CD14-positive monocyte (primary cell): ENCODE data around the gene AGXT. TPM values are rescaled to one million over a fixed set of nuclear protein-coding genes. Genes with fewer than 3 reads are reported as not detected.

ENCODE experiments used
- DNase-seq, 3 donors: peaks; one replicate each; pipeline ENCODE4 v3.0.0-alpha.2; 2011 to 2022
- H2AFZ ChIP-seq: 2 replicates; pipeline ENCODE4 v1.6.0; 2012; ENCODE audit warnings: mild to moderate bottlenecking, low read depth, low read length, inconsistent platforms; ENCODE audit not compliant: insufficient read depth, poor library complexity, severe bottlenecking
- H3K27ac ChIP-seq, 2 donors: 1 replicate in 1 of 2; 2 replicates in 1 of 2; pipeline ENCODE4 v1.5.1; 2012 to 2013; ENCODE audit warnings: low read length in 2 of 2, control low read depth in 1 of 2, inconsistent platforms in 1 of 2, low read depth in 1 of 2, mild to moderate bottlenecking in 1 of 2
- H3K27me3 ChIP-seq, 2 donors: one replicate each; pipeline versions ENCODE4 v1.6.0 to v1.6.1; 2011 to 2013; ENCODE audit warnings: low read length in 2 of 2; ENCODE audit not compliant: control insufficient read depth in 2 of 2, insufficient read depth in 2 of 2
- H3K36me3 ChIP-seq, 2 donors: replicated peaks in 1 of 2; 1 replicate in 1 of 2; 2 replicates in 1 of 2; pipeline versions ENCODE4 v1.5.1 to v1.6.1; 2012 to 2013; ENCODE audit warnings: low read length in 2 of 2, control low read depth in 1 of 2, inconsistent platforms in 1 of 2, mild to moderate bottlenecking in 1 of 2; ENCODE audit not compliant: insufficient read depth in 2 of 2, control insufficient read depth in 1 of 2
- H3K4me1 ChIP-seq, 2 donors: 1 replicate in 1 of 2; 2 replicates in 1 of 2; pipeline versions ENCODE4 v1.5.1 to v1.6.1; 2012 to 2013; ENCODE audit warnings: low read length in 2 of 2, control low read depth in 1 of 2, inconsistent platforms in 1 of 2, mild to moderate bottlenecking in 1 of 2, moderate library complexity in 1 of 2; ENCODE audit not compliant: insufficient read depth in 2 of 2, control insufficient read depth in 1 of 2
- H3K4me2 ChIP-seq: replicated peaks from 2 replicates; pipeline ENCODE3; 2012; ENCODE audit warnings: low read length, moderate library complexity, mild to moderate bottlenecking; ENCODE audit not compliant: poor library complexity, severe bottlenecking; ENCODE audit errors: extremely low read depth
- H3K4me3 ChIP-seq, 3 experiments: fragments of 200-600 bp in 1 of 3; sonication (generic) in 1 of 3; replicated peaks in 1 of 3; 1 replicate in 2 of 3; 2 replicates in 1 of 3; pipeline ENCODE4 v1.5.1; 2011 to 2013; ENCODE audit warnings: low read length in 3 of 3, mild to moderate bottlenecking in 3 of 3, control low read depth in 2 of 3, low read depth in 2 of 3, inconsistent platforms in 1 of 3, moderate library complexity in 1 of 3
- H3K79me2 ChIP-seq: 2 replicates; pipeline ENCODE4 v1.6.0; 2012; ENCODE audit warnings: mild to moderate bottlenecking, control low read depth, inconsistent platforms, low read length, moderate library complexity; ENCODE audit not compliant: insufficient read depth
- H3K9ac ChIP-seq: 2 replicates; pipeline ENCODE4 v1.6.0; 2017; ENCODE audit warnings: low read length, mild to moderate bottlenecking; ENCODE audit not compliant: insufficient read depth, poor library complexity, severe bottlenecking
- H3K9me3 ChIP-seq, 2 donors: replicated peaks in 1 of 2; 1 replicate in 1 of 2; 2 replicates in 1 of 2; pipeline versions ENCODE4 v1.5.1 to v1.6.1; 2012 to 2013; ENCODE audit warnings: low read length in 2 of 2, control low read depth in 1 of 2; ENCODE audit not compliant: control insufficient read depth in 1 of 2, insufficient read depth in 1 of 2
- H4K20me1 ChIP-seq: 2 replicates; pipeline ENCODE4 v1.6.0; 2012; ENCODE audit warnings: mild to moderate bottlenecking, low read length, control low read depth, moderate library complexity; ENCODE audit not compliant: insufficient read depth
- H3K27ac Mint-ChIP-seq, 7 donors: one replicate each; pipeline ENCODE4 v1.8.0; 2020; ENCODE audit warnings: mild to moderate bottlenecking in 7 of 7, mixed read lengths in 7 of 7, moderate library complexity in 6 of 7, inconsistent platforms in 2 of 7
- H3K27me3 Mint-ChIP-seq, 3 donors: one replicate each; pipeline ENCODE4 v1.8.0; 2021 to 2022; ENCODE audit warnings: low read depth in 3 of 3, mild to moderate bottlenecking in 3 of 3, mixed read lengths in 3 of 3, moderate library complexity in 3 of 3, inconsistent platforms in 1 of 3
- H3K36me3 Mint-ChIP-seq, 2 donors: one replicate each; pipeline ENCODE4 v1.8.0; 2020; ENCODE audit warnings: mixed read lengths in 2 of 2, inconsistent platforms in 1 of 2, mild to moderate bottlenecking in 1 of 2
- H3K4me1 Mint-ChIP-seq: one replicate; pipeline ENCODE4 v1.8.0; 2020; ENCODE audit warnings: mild to moderate bottlenecking, mixed read lengths
- H3K4me3 Mint-ChIP-seq, 2 donors: one replicate each; pipeline ENCODE4 v1.8.0; 2020; ENCODE audit warnings: mild to moderate bottlenecking in 2 of 2, mixed read lengths in 2 of 2, moderate library complexity in 1 of 2
- H3K9me3 Mint-ChIP-seq, 7 donors: one replicate each; pipeline ENCODE4 v1.8.0; 2020 to 2022; ENCODE audit warnings: mixed read lengths in 7 of 7, mild to moderate bottlenecking in 6 of 7, moderate library complexity in 6 of 7, inconsistent platforms in 2 of 7
- CTCF ChIP-seq: fragments of 200-600 bp; IDR thresholded peaks from one replicate; pipeline ENCODE4 v1.8.0; 2022; ENCODE audit warnings: antibody characterized with exemption, mild to moderate bottlenecking
- WGBS: methylation state at CpG from one replicate; pipeline ENCODE4 v1.1.5; 2013; ENCODE audit warnings: missing lambda C conversion rate; ENCODE audit not compliant: insufficient coverage; 5-methylcytosine and 5-hydroxymethylcytosine counted together
- intact Hi-C, 2 donors: fragments of 100-400 bp; cut with micrococcal nuclease; formaldehyde crosslinking; loops; one replicate each; pipeline versions ENCODE4 v1.15.0 to v1.15.1; 2023
- polyA plus RNA-seq, 3 donors: library from polyadenylated mRNA; depleted of rRNA in 1 of 3; unstranded in 2 of 3; stranded (reverse) in 1 of 3; fragments of 300-500 nt in 2 of 3; fragments of >200 nt in 1 of 3; fragmentation: Illumina TruSeq in 2 of 3; gene quantifications; 1 replicate in 2 of 3; 2 replicates in 1 of 3; pipeline ENCODE4 v1.2.3, GENCODE V29; 2012 to 2021

The AGXT gene
- polyA plus RNA-seq, 3 donors: not detected

DNA sequence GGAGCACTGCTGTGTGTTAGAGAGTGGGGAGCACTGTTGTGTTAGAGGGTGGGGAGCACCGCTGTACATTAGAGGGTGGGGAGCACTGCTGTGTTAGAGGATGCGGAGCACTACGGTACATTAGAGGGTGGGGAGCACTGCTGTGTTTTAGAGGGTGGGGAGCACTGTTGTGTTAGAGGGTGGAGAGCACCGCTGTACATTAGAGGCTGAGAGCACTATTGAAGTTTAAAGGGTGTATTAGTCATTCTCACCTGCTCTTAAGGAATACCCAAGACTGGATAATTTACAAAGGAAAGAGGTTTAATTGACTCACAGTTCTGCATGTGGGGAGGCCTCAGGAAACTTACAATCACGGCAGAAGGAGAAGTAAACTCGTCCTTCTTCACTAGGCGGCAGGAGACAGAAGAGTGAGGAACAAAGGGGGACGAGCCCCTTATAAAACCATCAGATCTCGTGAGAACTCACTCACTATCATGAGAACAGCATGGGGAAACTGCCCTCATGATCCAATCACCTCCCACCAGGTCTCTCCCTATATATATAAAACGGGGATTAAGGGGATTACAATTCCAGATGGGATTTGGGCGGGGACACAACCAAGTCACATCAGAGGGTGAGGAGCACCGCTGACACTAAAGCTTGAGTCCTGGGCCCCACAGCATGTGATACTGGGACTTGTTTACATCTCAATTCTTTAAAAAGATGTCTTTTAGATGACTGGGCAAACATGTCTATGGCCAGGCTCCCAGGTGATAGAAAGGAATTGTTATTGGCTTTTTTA is 19.5 kb upstream of the AGXT start:
- Histone ChIP-seq H3K4me1 (no peaks in the 10 kb centered on the region), H3K4me2 (no peak overlapping the region), H3K27me3 (no peaks in the 10 kb centered on the region), H2AFZ (no peak overlapping the region), H3K9me3 (peaks cover 1 to 23% of the 10 kb centered on the region in 2 donors), H3K36me3 (no peaks in the 10 kb centered on the region), H3K27ac (no peak overlapping the region), H3K4me3 (no peak overlapping the region), H3K9ac (no peak overlapping the region), H3K79me2 (no peaks in the 10 kb centered on the region), H4K20me1 (no peaks in the 10 kb centered on the region)
- 85% methylated on average over 5 of the region's 12 CpGs for WGBS
- H3K27me3 Mint-ChIP-seq: peaks cover 6 to 9% (median 8%) of the 10 kb centered on the region in 3 donors
- H3K4me1 Mint-ChIP-seq: no peaks in the 10 kb centered on the region
- H3K9me3 Mint-ChIP-seq: peaks cover 16 to 33% (median 26%) of the 10 kb centered on the region in 7 donors
- H3K36me3 Mint-ChIP-seq: no peaks in the 10 kb centered on the region
- no peak for TF ChIP-seq CTCF
- no peak overlapping the region for H3K27ac Mint-ChIP-seq
- no peak for DNase-seq
- no peak overlapping the region for H3K4me3 Mint-ChIP-seq
- intact Hi-C loops: no loop called here

DNA sequence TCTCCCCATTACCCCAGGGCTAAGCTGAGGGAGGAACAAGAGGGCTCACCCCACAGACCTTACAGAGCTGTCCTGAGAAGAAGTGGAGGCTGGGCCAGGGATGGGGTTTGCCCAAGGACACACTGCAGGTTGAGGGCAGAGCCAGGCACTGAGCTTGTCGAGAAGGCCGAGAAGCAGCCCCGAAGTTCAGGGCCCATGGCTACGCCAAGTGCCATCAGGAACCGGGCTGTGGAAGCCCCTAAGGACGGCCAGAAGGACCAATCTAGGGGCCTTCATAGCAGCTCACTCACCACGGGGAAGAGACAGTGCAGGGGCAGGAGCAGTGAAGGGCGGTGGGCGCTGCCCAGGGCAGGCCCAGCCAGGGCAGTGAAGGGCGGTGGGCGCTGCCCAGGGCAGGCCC is 18.6 kb upstream of the AGXT start:
- Histone ChIP-seq H4K20me1 (no peaks in the 10 kb centered on the region), H3K27ac (no peak overlapping the region), H3K36me3 (no peaks in the 10 kb centered on the region), H3K4me2 (no peak overlapping the region), H2AFZ (no peak overlapping the region), H3K27me3 (no peaks in the 10 kb centered on the region), H3K9me3 (peaks cover 11 to 25% of the 10 kb centered on the region in 2 donors), H3K4me3 (no peak overlapping the region), H3K79me2 (no peaks in the 10 kb centered on the region), H3K4me1 (no peaks in the 10 kb centered on the region), H3K9ac (no peak overlapping the region)
- H3K36me3 Mint-ChIP-seq: no peaks in the 10 kb centered on the region
- intact Hi-C loops: loop anchor here in 1 of 2 donors (5.0 kb wide), 1 partner anchor 1027 kb away; no protein-coding TSS in a partner anchor
- H3K4me1 Mint-ChIP-seq: no peaks in the 10 kb centered on the region
- H3K27me3 Mint-ChIP-seq: peaks cover 3 to 5% (median 4%) of the 10 kb centered on the region in 3 donors
- no peak for DNase-seq
- 88% methylated on average over 10 of the region's 11 CpGs for WGBS
- TF ChIP-seq CTCF: no peak
- peaks cover 20 to 37% (median 28%) of the 10 kb centered on the region in 7 donors for H3K9me3 Mint-ChIP-seq
- H3K27ac Mint-ChIP-seq: no peak overlapping the region
- no peak overlapping the region for H3K4me3 Mint-ChIP-seq
